Measurements from ENCODE around the gene ITGA7. TPM values are rescaled to one million over a fixed set of nuclear protein-coding genes. Genes with fewer than 3 reads are reported as not detected.
A peak's percentile ranks its signal among the peaks of the same experiment; 100 is the strongest.

The ITGA7 gene
- total and polyA plus RNA-seq, 9 donors: 4.9 to 69.6 (median 25.9) TPM

GRCh38 chr12:55712700-55713415, 5.2 kb upstream of the ITGA7 start:
- TF ChIP-seq POLR2A (IDR thresholded peaks at IDR 0.05): no peak
- TF ChIP-seq CTCF (IDR thresholded peaks at IDR 0.05): no peak
- Histone ChIP-seq H3K36me3 (no peaks in the 10 kb centered on the region), H3K4me3 (no peak overlapping the region), H3K27me3 (no peaks in the 10 kb centered on the region), H3K9me3 (no peaks in the 10 kb centered on the region), H3K4me1 (ENCODE audit: insufficient read depth) (peaks cover 10% of the 10 kb centered on the region), H3K27ac (no peak overlapping the region)
- DNase-seq: no peak
- intact Hi-C loops (cut with DNase I): no loop called here
- WGBS, 3 donors: 15 to 21% (median 20%) methylated on average over 1 of the region's 1 CpG

GRCh38 chr12:55711786-55712553, 4.3 kb upstream of the ITGA7 start:
- H3K9me3 ChIP-seq: no peaks in the 10 kb centered on the region
- DNase-seq: no peak
- 20 to 44% (median 36%) methylated on average over 4 of the region's 4 CpGs for WGBS, 3 donors
- no peak overlapping the region for H3K4me3 ChIP-seq
- no peak overlapping the region for H3K27ac ChIP-seq
- H3K27me3 ChIP-seq: no peaks in the 10 kb centered on the region
- no peak for TF ChIP-seq POLR2A (IDR thresholded peaks at IDR 0.05)
- TF ChIP-seq CTCF (IDR thresholded peaks at IDR 0.05): no peak
- TF ChIP-seq EP300 (IDR thresholded peaks at IDR 0.05): no peak
- peaks cover 12% of the 10 kb centered on the region for H3K4me1 ChIP-seq (ENCODE audit: insufficient read depth)
- intact Hi-C loops (cut with DNase I): no loop called here
- H3K36me3 ChIP-seq: no peaks in the 10 kb centered on the region

- no peak overlapping the region for H3K27ac ChIP-seq
- H3K9me3 ChIP-seq: no peaks in the 10 kb centered on the region
- H3K36me3 ChIP-seq: no peaks in the 10 kb centered on the region
- no peaks in the 10 kb centered on the region for H3K27me3 ChIP-seq
- intact Hi-C loops (cut with DNase I): no loop called here
- H3K4me3 ChIP-seq: no peak overlapping the region
- TF ChIP-seq POLR2A (IDR thresholded peaks at IDR 0.05): no peak
- TF ChIP-seq CTCF (IDR thresholded peaks at IDR 0.05): no peak
- no peak for TF ChIP-seq EP300 (IDR thresholded peaks at IDR 0.05)
- peaks cover 5% of the 10 kb centered on the region for H3K4me1 ChIP-seq (ENCODE audit: insufficient read depth)
- WGBS, 3 donors: 11% methylated on average over 3 of the region's 3 CpGs
- DNase-seq: no peak
Observed at GRCh38 chr12:55708695-55709233, 1.1 kb upstream of the ITGA7 start.

- no peaks in the 10 kb centered on the region for H3K27me3 ChIP-seq
- TF ChIP-seq CTCF (IDR thresholded peaks at IDR 0.05) (no peak), POLR2A (IDR thresholded peaks at IDR 0.05) (no peak), EP300 (IDR thresholded peaks at IDR 0.05) (no peak)
- peak in 1 of 5 donors; percentile 52 for DNase-seq
- H3K4me1 ChIP-seq (ENCODE audit: insufficient read depth): peaks cover 5% of the 10 kb centered on the region
- intact Hi-C loops (cut with DNase I): no loop called here
- no peaks in the 10 kb centered on the region for H3K36me3 ChIP-seq
- H3K4me3 ChIP-seq: peak overlapping the region; percentile 55
- no peaks in the 10 kb centered on the region for H3K9me3 ChIP-seq
- H3K27ac ChIP-seq: peak overlapping the region in 1 of 2 donors; percentile 5
- WGBS, 3 donors: 6 to 8% (median 6%) methylated on average over 22 of the region's 22 CpGs
Observed at GRCh38 chr12:55707219-55707671, 459 bp downstream of the ITGA7 start.

Data from ovary (tissue), 9 donors.